GM12892 (cell line): ENCODE results near the gene EIF2A.

Source experiments
- POLR2A ChIP-seq: IDR thresholded peaks from 2 replicates; pipeline ENCODE4 v1.6.1; 2011; ENCODE audit warnings: low read depth, low read length, control low read depth
- POLR2AphosphoS5 ChIP-seq: IDR thresholded peaks from 2 replicates; pipeline ENCODE4 v1.6.1; 2011; ENCODE audit warnings: low read depth, low read length, control low read depth

DNA sequence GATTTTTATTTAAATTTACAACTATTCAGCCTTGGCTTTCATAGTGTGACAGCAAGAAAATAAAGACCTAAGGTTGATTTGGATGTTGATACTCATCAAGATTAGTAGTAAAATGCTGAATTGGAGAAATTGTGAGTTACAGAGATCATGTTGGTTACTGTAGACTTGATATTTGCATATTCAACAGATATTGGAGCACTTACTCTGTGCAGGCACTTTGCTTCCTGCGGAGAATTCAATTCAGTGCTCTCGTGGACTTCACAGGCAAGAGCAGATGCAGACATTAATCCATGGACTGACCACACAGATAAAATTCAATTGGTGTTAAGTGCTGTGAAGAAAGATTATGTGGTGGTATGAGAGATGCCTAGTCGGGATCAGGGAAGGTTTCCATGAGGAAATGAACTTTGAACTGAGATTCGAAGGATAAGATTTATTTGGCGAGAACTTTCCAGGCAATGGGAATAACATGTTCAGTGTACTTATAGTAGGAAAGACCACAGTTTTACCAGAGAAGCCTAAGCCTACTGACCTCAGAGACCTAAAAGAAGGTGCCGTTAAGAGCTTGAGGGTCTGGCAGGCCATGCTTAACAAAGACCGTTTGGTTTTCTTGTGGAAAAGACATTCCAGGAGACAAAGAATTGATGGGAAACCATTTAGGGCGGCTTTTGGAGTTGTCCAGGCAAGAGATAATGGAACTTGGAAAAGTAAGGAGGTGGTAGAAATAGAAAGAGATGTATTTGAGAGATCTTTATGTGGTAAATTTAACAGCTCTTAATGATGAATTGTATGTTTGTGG is 60.9 kb downstream of the EIF2A start:
- TF ChIP-seq POLR2AphosphoS5 (0 out of 2 replicates have a peak, but pooled peaks have one; percentile 29), POLR2A (no peak)
